NCI-H2227 treated with DMSO at 0.1 percent for 48 hours (cell line): ENCODE measurements around the gene CALR3.
"Not testable (repeated sequence)": the region's sequence is repeated elsewhere in the genome, so short reads cannot be mapped to it uniquely, and the experiment has no call there.

Experiments
- DNase-seq: peaks from one replicate; lab custom pipeline; 2025; lab: John Stamatoyannopoulos, UW

The CALR3 gene

GRCh38 chr19:16457195-16457953, 38.6 kb downstream of the CALR3 start:
- DNase-seq, result no peak

GRCh38 chr19:16456652-16457194, 39.2 kb downstream of the CALR3 start:
- DNase-seq, result no peak

GRCh38 chr19:16455489-16455888, 40.5 kb downstream of the CALR3 start:
- no peak for DNase-seq

- no peak for DNase-seq
Observed at GRCh38 chr19:16454351-16454918, 41.5 kb downstream of the CALR3 start.

GRCh38 chr19:16452325-16452724, 43.6 kb downstream of the CALR3 start:
- DNase-seq, result no peak

- DNase-seq, result no peak
Observed at GRCh38 chr19:16449330-16449961, 46.5 kb downstream of the CALR3 start.

- DNase-seq, result not testable (repeated sequence)
Observed at GRCh38 chr19:16448872-16449271, 47.1 kb downstream of the CALR3 start.

GRCh38 chr19:16446724-16447368, 49.1 kb downstream of the CALR3 start:
- DNase-seq, result no peak

- no peak for DNase-seq
Observed at GRCh38 chr19:16446108-16446723, 49.8 kb downstream of the CALR3 start.

- DNase-seq, result no peak
Observed at GRCh38 chr19:16445238-16446107, 50.5 kb downstream of the CALR3 start.

- DNase-seq, result no peak
Observed at GRCh38 chr19:16444269-16444600, 51.7 kb downstream of the CALR3 start.

GRCh38 chr19:16442386-16443276, 53.3 kb downstream of the CALR3 start:
- peak; percentile 36 for DNase-seq

- no peak for DNase-seq
Observed at GRCh38 chr19:16441661-16442162, 54.3 kb downstream of the CALR3 start.

GRCh38 chr19:16436780-16437332, 59.1 kb downstream of the CALR3 start:
- DNase-seq, result no peak

- DNase-seq, result no peak
Observed at GRCh38 chr19:16435999-16436650, 59.8 kb downstream of the CALR3 start.

- DNase-seq, result no peak
Observed at GRCh38 chr19:16435238-16435917, 60.6 kb downstream of the CALR3 start.

GRCh38 chr19:16433986-16434385, 62.0 kb downstream of the CALR3 start:
- DNase-seq, result no peak

GRCh38 chr19:16429759-16430091, 66.2 kb downstream of the CALR3 start:
- DNase-seq, result no peak
